Measurements from ENCODE around the gene TCEA2.

TCEA2 gene

GRCh38 chr20:64049060-64049877 is 13.7 kb upstream of the TCEA2 start, which contains the start of gene SOX18:
TSS of gene SOX18 (minus strand) at chr20:64049639. CDS start at chr20:64049516, 123 bp downstream.
- DNase-seq (ENCODE audit: low read depth in 2 of 2) = no peak

- DNase-seq (ENCODE audit: low read depth in 2 of 2) = no peak
Measured at GRCh38 chr20:64049878-64050260, 13.1 kb upstream of the TCEA2 start.

GRCh38 chr20:64050261-64051032 is 12.6 kb upstream of the TCEA2 start:
- no peak for DNase-seq (ENCODE audit: low read depth in 2 of 2)

GRCh38 chr20:64051033-64051452 is 12.0 kb upstream of the TCEA2 start:
- DNase-seq (ENCODE audit: low read depth in 2 of 2) = no peak

- DNase-seq (ENCODE audit: low read depth in 2 of 2) = no peak
Measured at GRCh38 chr20:64051561-64052325, 11.3 kb upstream of the TCEA2 start.

GRCh38 chr20:64052326-64052722 is 10.7 kb upstream of the TCEA2 start:
- no peak for DNase-seq (ENCODE audit: low read depth in 2 of 2)

- DNase-seq (ENCODE audit: low read depth in 2 of 2) = no peak
Measured at GRCh38 chr20:64052987-64053840, 9.8 kb upstream of the TCEA2 start.

- no peak for DNase-seq (ENCODE audit: low read depth in 2 of 2)
Measured at GRCh38 chr20:64053841-64054661, 8.9 kb upstream of the TCEA2 start.

GRCh38 chr20:64055396-64055892 is 7.6 kb upstream of the TCEA2 start:
- no peak for DNase-seq (ENCODE audit: low read depth in 2 of 2)

- DNase-seq (ENCODE audit: low read depth in 2 of 2) = no peak
Measured at GRCh38 chr20:64055893-64056638, 6.9 kb upstream of the TCEA2 start.

- DNase-seq (ENCODE audit: low read depth in 2 of 2) = no peak
Measured at GRCh38 chr20:64056639-64056888, 6.4 kb upstream of the TCEA2 start.

- DNase-seq (ENCODE audit: low read depth in 2 of 2) = no peak
Measured at GRCh38 chr20:64056889-64057627, 5.9 kb upstream of the TCEA2 start.

- no peak for DNase-seq (ENCODE audit: low read depth in 2 of 2)
Measured at GRCh38 chr20:64057628-64058498, 5.1 kb upstream of the TCEA2 start.

GRCh38 chr20:64058536-64058935 is 4.5 kb upstream of the TCEA2 start:
- DNase-seq (ENCODE audit: low read depth in 2 of 2) = no peak

- no peak for DNase-seq (ENCODE audit: low read depth in 2 of 2)
Measured at GRCh38 chr20:64062276-64062595, 762 bp upstream of the TCEA2 start.

GRCh38 chr20:64063389-64064144 is 569 bp downstream of the TCEA2 start:
- DNase-seq (ENCODE audit: low read depth in 2 of 2) = no peak

GRCh38 chr20:64064145-64064698 is 1.2 kb downstream of the TCEA2 start:
- no peak for DNase-seq (ENCODE audit: low read depth in 2 of 2)

Data from fibroblast of skin of left quadriceps (primary cell).